Measurements from ENCODE around the gene TSPO2. TPM values are rescaled to one million over a fixed set of nuclear protein-coding genes. Genes with fewer than 3 reads are reported as not detected.

The TSPO2 gene
- total and polyA plus RNA-seq, 9 of the 15 experiments (the other 6 are each of a cell fraction or from before 2014, with no cell fraction given), result not detected

GRCh38 chr6:41027799-41028560, 14.3 kb upstream of the TSPO2 start (continued):
- TF ChIP-seq ZNF324 (CRISPR knock-in tag; IDR thresholded peaks at IDR 0.05), result no peak
- TF ChIP-seq NR2F6 (CRISPR knock-in tag; IDR thresholded peaks at IDR 0.05), result no peak
- TF ChIP-seq GMEB1 (CRISPR knock-in tag; IDR thresholded peaks at IDR 0.05), result 0 out of 2 replicates have a peak, but pooled peaks have one; percentile 6
- no peak for TF ChIP-seq EP300 (IDR thresholded peaks at IDR 0.05; ENCODE audit: low read length)
- no peak for TF ChIP-seq BCL6 (CRISPR knock-in tag; IDR thresholded peaks at IDR 0.05)

DNA sequence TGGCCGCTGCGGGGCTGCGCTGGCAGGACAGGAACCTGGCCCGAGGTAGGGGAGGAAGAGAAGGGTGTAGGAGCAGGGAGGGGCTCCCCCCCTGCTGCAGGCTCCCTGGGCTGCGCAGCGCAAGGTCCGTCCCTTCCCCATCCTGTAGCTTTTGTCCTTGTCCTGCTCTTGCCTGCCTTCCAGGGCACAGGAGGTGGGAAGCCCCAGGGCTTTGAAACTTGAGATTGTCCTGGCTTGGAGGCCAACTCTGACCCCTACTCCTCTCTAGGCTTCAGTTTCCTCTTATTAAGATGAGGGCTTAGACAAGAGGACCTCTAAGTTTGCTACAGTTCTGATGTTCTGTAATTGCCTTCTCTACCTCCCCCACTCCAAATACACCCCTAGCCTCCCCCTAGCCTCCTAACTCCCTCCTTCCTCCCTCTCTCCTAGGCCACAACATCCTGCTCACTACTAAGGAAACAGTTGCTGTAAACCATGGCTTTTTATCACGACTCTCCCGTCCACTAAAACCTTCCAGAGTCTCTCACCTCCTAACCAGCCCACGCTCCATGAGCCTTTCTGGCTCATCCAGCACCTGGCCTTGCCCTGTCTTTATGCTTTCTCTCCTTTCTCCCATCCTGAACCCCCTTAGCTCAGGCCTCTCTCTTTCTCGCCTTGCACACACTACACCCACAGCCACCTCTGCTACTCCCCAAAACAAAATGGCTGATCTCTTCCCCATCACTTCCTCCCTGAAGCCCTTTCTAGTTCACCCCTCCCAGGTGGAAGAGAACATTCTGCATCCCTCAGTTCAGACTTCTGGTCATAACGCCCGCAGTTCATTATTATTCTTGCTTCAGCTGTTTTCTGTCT, 13.5 kb upstream of the TSPO2 start:
- Histone ChIP-seq H3K79me2 (ENCODE audit: control insufficient read depth, insufficient read depth, low read length) (no peaks in the 10 kb centered on the region), H3K9ac (ENCODE audit: insufficient read depth in 1 of 2, low read depth in 2 of 2, low read length in 2 of 2) (peak overlapping the region in 1 of 2 experiments; percentile 88; a peak in 2 of 4 replicates), H4K20me1 (replicated peaks; ENCODE audit: control insufficient read depth, insufficient read depth, low read length) (no peaks in the 10 kb centered on the region), H3K9me1 (ENCODE audit: control insufficient read depth, insufficient read depth, low read length) (no peaks in the 10 kb centered on the region), H3K4me3 (no peak overlapping the region), H3K4me2 (ENCODE audit: insufficient read depth, low read length) (peak overlapping the region; percentile 83; the same call in 1 of the 2 replicates), H3K36me3 (ENCODE audit: control insufficient read depth, insufficient read depth, low read length) (no peaks in the 10 kb centered on the region), H2AFZ (ENCODE audit: low read depth, low read length) (peak overlapping the region; percentile 97), H3K27me3 (ENCODE audit: control insufficient read depth in 2 of 2, insufficient read depth in 2 of 2, low read length in 2 of 2) (peaks cover 9 to 10% of the 10 kb centered on the region in 2 experiments), H3K27ac (ENCODE audit: extremely low read depth, low read depth, low read length) (no peak overlapping the region), H3K9me3 (replicated peaks; ENCODE audit: control insufficient read depth, insufficient read depth, low read depth, low read length) (no peaks in the 10 kb centered on the region), H3K4me1 (replicated peaks in 1 of 2; ENCODE audit: control insufficient read depth in 2 of 2, insufficient read depth in 2 of 2, low read length in 2 of 2) (peaks cover 0 to 14% of the 10 kb centered on the region in 2 experiments; a peak in 4 of 5 replicates)
- ATAC-seq (peak; percentile 16), FAIRE-seq (no peak), DNase-seq (ENCODE audit: extremely low read depth in 1 of 4, low spot score in 3 of 4) (no peak)
- in situ Hi-C loops (cut with MboI) (loop anchor here (25.0 kb wide), 1 partner anchor 1666 kb away; no protein-coding TSS in a partner anchor), intact Hi-C loops (cut with micrococcal nuclease) (loop anchor here (5.0 to 10.0 kb wide), 3 partner anchors 39 to 701 kb away; no protein-coding TSS in a partner anchor)
- BruUV-seq (replicated peaks), result no TSS peak
- WGBS (ENCODE audit: insufficient coverage, low coverage, missing lambda C conversion rate), result 55% methylated on average over 13 of the region's 13 CpGs
- CTCF ChIA-PET (ENCODE audit: low intra/inter-chr PET ratio), result interaction anchor here (0.7 to 2.1 kb wide), 4 partner anchors 10 to 308 kb away, joined by 3 to 10 read pairs (median 6); partner anchors contain the start of gene UNC5CL
- POLR2A ChIA-PET, result interaction anchor here (0.5 to 1.3 kb wide), 7 partner anchors 17 to 1667 kb away, joined by 3 to 6 read pairs (median 4); no protein-coding TSS in a partner anchor
- no peak for TF ChIP-seq STAG1 (CRISPR knock-in tag; IDR thresholded peaks at IDR 0.05; ENCODE audit: borderline replicate concordance)
- TF ChIP-seq CTBP1 (IDR thresholded peaks at IDR 0.05; ENCODE audit: borderline replicate concordance), result no peak
- no peak for TF ChIP-seq BRD9 (IDR thresholded peaks at IDR 0.05; ENCODE audit: low read depth, partially characterized antibody)
- no peak for TF ChIP-seq AFF4 (CRISPR knock-in tag; IDR thresholded peaks at IDR 0.05)
- no peak for TF ChIP-seq TCF7 (IDR thresholded peaks at IDR 0.05; ENCODE audit: borderline replicate concordance)
- no peak for TF ChIP-seq NUFIP1 (IDR thresholded peaks at IDR 0.05; ENCODE audit: partially characterized antibody)
- TF ChIP-seq YBX1 (IDR thresholded peaks at IDR 0.05), result no peak
- no peak for TF ChIP-seq BRD4 (IDR thresholded peaks at IDR 0.05)
- peak; percentile 52; the same call in 1 of the 2 replicates for TF ChIP-seq SPI1 (IDR thresholded peaks at IDR 0.05; ENCODE audit: borderline replicate concordance, low read depth, low read length)
- no peak for TF ChIP-seq ZNF551 (CRISPR knock-in tag; IDR thresholded peaks at IDR 0.05)

Measured in K562 (cell line).